ENCODE measurements around the gene ABI1. TPM values are rescaled to one million over a fixed set of nuclear protein-coding genes. Genes with fewer than 3 reads are reported as not detected.

The ABI1 gene
- total and polyA plus RNA-seq, 9 of the 15 experiments (the other 6 are each of a cell fraction or from before 2014, with no cell fraction given), result 22.1 to 52.3 (median 39.0) TPM

GRCh38 chr10:26810435-26811026, 50.2 kb downstream of the ABI1 start (continued):
- TF ChIP-seq TAL1 (IDR thresholded peaks at IDR 0.05) (peak; percentile 20; the same call in 1 of the 2 replicates), PCBP2 (IDR thresholded peaks at IDR 0.05; ENCODE audit: low read depth, low read length, poor library complexity, severe bottlenecking) (peak; percentile 49), ZC3H8 (IDR thresholded peaks at IDR 0.05) (no peak), RBM25 (IDR thresholded peaks at IDR 0.05; ENCODE audit: low read depth, low read length, severe bottlenecking) (no peak), NCOR1 (IDR thresholded peaks at IDR 0.05) (0 out of 2 replicates have a peak, but pooled peaks have one; percentile 7), AFF1 (IDR thresholded peaks at IDR 0.05; ENCODE audit: low read depth in 1 of 2, partially characterized antibody in 2 of 2) (peak in 1 of 2 experiments; percentile 29), TBL1XR1 (IDR thresholded peaks at IDR 0.05; ENCODE audit: low read length in 2 of 2) (0 out of 4 replicates have a peak, but pooled peaks of 1 of the 2 experiments have one; percentile 30), NFE2 (IDR thresholded peaks at IDR 0.05; ENCODE audit: low read depth) (peak; percentile 72), SIN3A (IDR thresholded peaks at IDR 0.05; ENCODE audit: borderline replicate concordance in 2 of 2, control insufficient read depth in 1 of 2, low read depth in 2 of 2, low read length in 2 of 2) (0 out of 4 replicates have a peak, but pooled peaks of 1 of the 2 experiments have one; percentile 38), C11orf30 (IDR thresholded peaks at IDR 0.05; ENCODE audit: low read depth) (peak; percentile 91), CHAMP1 (IDR thresholded peaks at IDR 0.05) (peak; percentile 58; the same call in 1 of the 2 replicates), ZKSCAN1 (IDR thresholded peaks at IDR 0.05; ENCODE audit: low read depth, low read length) (peak; percentile 65; the same call in 1 of the 2 replicates), FOXA3 (CRISPR knock-in tag; conservative IDR thresholded peaks at IDR 0.05 in 1 of 2, IDR thresholded peaks at IDR 0.05 in 1 of 2) (peak; percentile 82 to 88), KLF16 (IDR thresholded peaks at IDR 0.05) (no peak), FOXP1 (CRISPR knock-in tag; IDR thresholded peaks at IDR 0.05) (0 out of 2 replicates have a peak, but pooled peaks have one; percentile 35), TBP (optimal IDR thresholded peaks at IDR 0.05; ENCODE audit: low read depth, low read length) (peak; percentile 16), GMEB1 (CRISPR knock-in tag; IDR thresholded peaks at IDR 0.05) (no peak), ATF7 (IDR thresholded peaks at IDR 0.05) (peak; percentile 35; the same call in 1 of the 2 replicates), EP300 (IDR thresholded peaks at IDR 0.05; ENCODE audit: low read length) (peak; percentile 44), RFX5 (IDR thresholded peaks at IDR 0.05; ENCODE audit: low read depth, low read length) (no peak), OTX1 (CRISPR knock-in tag; IDR thresholded peaks at IDR 0.05) (no peak)
